Measurements from ENCODE around the gene PRIM2.
"Not testable (repeated sequence)": the region's sequence is repeated elsewhere in the genome, so short reads cannot be mapped to it uniquely, and the experiment has no call there.

Gene PRIM2

DNA sequence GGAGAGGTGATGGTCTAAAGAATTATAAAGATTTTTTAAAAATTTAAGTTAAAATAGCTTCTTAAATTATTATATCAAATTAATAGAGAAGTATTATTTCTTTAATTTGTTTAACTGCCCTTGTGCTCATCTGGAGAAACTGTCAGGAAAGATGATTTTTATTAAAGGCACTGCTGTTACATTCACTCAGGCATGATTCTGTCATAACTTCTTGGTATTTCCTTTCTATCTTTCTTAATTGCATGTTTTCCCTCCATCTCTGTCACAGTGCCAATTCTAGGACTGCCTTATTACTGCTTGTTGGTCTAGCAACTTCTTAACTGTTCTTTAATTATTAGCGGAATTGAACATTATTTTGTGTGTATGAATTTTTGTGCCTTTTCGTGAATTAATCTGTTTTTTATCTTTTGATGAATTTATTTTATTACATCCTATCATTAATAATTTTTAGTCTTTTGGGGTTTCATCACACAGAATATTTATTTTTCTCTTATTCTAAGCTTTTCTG, 47.7 kb downstream of the PRIM2 start:
- DNase-seq (ENCODE audit: low read depth) = peak; percentile 54

DNA sequence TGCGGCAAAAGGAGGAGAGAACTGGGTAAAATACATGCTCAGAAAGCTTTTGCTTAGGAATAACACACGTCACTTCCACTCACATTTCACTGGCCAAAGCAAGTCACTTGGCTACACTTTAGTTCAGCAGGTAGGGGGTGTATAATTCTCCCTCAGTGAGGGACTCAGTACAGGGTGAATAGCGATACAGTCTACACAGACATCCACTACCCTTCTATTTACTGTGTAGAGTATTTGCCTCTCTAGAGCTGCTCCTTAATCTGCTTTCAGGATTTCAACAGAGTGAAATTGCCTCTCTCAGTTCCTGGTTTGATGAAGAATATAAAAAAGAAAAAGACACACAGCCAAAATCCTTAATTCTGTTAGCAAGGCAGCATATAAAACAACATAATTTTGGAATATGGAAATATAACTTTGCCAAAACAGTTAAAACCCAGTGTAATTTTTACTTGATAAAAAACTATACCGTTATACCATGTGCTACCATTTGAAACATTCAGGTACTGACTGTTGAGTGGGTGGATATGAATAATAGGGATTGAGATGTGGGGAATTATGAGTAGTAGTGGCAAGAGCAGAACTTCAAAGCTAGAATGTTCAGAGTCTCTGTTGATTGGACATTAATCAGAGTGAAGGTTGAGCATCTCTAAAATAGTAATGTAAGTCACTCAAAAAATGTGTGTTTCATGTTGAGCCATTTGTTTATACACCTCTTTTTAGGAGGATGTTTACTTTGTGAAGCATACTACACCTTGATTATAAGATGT, 51.7 kb downstream of the PRIM2 start:
- DNase-seq (ENCODE audit: low read depth) = not testable (repeated sequence)

DNA sequence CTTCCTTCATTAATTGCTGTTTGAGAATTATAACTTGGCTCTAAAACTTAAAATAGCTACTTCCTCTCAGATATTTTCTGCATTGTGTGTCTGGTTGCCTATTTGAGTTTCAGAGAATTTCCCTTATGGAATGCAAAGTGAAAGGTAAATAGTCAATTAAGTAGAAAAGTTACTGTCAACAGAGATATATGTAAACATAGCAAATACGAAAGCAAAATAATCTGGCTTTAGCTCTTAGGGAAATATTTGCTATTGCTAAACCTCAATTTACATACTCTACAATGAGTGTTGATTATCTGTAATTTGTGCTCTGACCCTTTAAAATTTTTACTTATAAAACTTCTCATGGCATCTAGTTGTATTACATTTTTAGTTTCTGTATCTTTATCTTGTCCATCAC, 54.3 kb downstream of the PRIM2 start:
- not testable (repeated sequence) for DNase-seq (ENCODE audit: low read depth)

DNA sequence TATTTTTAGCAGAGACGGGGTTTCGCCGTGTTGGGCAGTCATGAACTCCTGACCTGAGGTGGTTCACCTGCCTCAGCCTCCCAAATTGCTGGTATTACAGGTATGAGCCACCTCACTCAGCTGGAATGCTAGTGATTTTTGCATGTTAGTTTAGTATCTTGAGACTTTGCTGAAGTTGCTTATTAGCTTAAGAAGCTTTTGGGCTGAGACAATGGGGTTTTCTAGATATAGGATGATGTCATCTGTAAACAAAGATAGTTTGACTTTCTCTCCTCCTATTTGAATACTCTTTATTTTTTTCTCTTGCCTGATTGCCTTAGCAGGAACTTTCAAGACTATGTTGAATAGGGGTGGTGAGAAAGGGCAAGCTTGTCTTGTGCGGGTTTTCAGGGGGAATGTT, 57.3 kb downstream of the PRIM2 start:
- DNase-seq (ENCODE audit: low read depth) = not testable (repeated sequence)

DNA sequence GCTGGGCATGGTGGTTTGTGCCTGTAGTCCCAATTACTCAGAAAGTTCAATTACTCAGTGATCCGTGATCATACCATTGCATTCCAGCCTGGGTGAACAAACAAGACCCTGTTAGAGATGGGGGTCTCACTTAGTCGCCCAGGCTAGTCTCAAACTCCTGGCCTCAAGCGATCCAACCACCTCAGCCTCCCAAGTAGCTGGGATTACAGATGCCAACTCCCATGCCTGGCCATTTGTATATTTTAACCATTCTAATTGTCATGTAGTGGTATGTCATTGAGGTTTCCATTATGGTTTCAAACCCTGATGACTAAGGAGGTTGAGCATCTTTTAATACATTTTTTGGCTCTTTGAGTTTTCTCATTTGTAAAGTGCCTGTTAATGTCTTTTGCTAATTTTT, 58.7 kb downstream of the PRIM2 start:
- DNase-seq (ENCODE audit: low read depth) = not testable (repeated sequence)

DNA sequence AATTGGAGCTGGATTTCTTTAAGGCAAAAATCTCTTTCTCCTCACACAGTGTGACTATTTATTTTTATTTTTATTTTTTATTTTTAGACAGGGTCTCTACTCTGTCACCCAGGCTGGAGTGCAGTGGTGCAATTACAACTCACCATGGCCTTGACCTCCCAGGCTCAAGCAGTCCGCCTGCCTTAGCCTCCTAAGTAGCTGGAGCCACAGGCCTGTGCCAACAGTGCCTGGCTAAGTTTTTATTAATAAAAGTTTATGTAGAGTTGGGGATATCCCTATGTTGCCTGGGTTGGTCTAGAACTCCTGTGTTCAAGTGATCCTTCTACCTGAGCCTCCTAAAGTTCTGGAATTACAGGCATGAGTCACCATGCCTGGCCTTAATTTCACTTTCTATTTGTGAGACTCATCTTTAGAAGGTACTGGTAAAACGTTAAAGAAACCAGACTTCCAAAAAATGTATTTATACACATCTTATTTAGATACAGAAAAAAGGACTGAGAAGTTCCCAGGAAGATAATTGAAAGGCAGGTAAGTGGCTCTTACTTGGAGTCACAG, 71.7 kb downstream of the PRIM2 start:
- DNase-seq (ENCODE audit: low read depth) = not testable (repeated sequence)

DNA sequence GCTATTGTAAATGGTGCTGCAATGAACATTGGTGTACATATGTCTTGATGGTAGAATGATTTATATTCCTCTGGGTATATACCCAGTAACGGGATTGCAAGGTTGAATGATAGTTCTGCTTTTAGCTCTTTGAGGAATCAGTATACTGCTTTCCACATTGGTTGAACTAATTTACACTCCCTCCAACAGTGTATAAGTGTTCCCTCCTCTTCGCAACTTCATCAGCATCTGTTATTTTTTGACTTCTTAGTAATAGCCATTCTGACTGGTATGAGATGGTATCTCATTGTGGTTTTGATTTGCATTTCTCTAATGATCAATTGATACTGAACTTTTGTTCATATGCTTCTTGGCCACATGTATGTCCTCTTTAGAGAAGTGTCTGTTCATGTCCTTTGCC, 73.4 kb downstream of the PRIM2 start:
- DNase-seq (ENCODE audit: low read depth) = not testable (repeated sequence)

DNA sequence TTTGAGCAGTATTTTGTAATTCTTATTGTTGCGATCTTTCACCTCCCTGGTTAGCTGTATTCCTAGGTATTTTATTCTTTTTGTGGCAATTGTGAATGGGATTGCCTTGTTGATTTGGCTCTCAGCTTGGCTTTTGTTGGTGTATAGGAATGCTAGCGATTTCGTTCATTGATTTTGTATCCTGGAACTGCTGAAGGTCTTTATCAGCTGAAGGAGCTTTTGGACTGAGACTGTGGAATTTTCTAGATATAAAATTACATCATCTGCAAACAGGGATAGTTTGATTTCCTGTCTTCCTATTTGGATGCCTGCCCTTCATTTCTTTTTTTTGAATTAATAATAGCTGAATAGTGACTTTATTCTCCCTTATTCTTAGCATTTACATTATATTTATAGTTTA, 74.6 kb downstream of the PRIM2 start:
- DNase-seq (ENCODE audit: low read depth) = not testable (repeated sequence)

DNA sequence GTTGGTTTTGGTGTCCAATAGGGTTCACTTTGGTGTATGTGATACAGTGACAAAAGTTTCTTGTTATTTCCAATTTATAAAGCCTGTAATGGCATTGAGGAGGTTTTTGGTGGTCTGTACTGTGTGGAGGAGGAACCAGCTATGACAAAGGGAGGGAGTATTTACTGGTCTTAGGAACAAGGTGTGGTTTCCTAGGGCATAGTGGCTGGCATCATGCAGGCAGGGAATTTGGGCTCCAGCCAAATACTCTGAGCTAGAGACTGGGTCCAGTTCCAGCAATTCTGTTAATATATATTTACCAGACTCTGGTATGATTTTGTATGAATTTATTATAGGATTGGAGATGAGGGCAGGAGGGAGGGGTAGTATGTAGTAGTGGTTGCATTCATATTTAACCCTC, 101.9 kb downstream of the PRIM2 start:
- DNase-seq (ENCODE audit: low read depth) = not testable (repeated sequence)

DNA sequence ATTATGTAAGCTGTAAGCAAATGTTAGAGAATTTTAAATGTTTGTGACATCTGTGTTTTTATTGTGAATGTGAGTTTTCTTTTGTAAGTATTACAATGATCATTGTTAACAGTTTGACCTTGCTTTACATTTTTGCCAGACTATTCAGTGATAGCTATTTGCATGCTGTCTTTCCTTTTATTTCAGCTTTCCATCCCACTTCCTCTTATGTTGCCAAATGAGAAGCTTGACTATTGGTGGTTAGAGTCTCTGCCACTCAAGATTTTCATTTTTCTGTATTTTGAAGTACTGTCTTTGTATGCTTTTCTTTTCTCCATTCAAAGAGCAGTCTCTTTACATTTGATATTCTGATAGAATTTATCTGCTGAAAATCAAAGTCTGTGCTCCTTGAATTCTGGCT, 104.1 kb downstream of the PRIM2 start:
- DNase-seq (ENCODE audit: low read depth) = no peak

DNA sequence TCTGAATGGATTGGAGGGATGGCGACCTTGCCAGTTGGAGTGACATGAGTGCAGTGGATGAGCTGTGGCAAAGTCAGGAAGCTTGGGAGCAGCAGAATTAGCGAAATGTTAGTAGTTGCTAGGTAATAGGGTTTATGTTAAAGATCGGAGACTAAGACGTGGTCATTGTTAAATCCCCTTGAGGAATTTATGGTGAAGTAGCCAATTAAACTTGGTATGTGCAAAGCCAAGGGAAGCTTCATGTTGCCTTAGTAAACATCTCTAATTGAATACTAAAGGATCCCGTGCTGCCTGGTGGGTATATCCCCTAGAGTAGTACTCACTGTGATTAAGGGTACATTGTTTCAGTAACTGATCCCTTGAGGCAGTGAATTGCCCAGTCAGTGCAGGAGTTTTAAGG, 106.0 kb downstream of the PRIM2 start:
- DNase-seq (ENCODE audit: low read depth) = peak; percentile 13

DNA sequence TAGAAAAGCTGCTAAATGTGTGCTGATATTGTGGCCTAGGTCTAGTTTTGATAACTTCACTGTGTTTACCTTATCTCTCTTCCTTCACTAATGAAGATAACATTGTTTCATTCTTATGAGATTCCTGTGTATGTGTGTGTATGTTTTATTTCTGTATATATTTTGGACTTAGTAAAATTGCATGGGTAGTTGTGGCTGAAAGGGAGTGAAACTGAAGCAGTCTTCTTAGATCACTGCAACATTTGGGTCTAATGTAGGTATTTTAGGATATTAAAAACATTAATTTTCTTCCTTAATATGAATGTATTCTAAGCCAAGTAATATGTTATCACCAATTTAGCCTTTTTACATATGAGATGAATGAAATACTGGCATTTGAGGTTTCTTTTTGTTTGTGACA, 114.3 kb downstream of the PRIM2 start:
- not testable (repeated sequence) for DNase-seq (ENCODE audit: low read depth)

DNA sequence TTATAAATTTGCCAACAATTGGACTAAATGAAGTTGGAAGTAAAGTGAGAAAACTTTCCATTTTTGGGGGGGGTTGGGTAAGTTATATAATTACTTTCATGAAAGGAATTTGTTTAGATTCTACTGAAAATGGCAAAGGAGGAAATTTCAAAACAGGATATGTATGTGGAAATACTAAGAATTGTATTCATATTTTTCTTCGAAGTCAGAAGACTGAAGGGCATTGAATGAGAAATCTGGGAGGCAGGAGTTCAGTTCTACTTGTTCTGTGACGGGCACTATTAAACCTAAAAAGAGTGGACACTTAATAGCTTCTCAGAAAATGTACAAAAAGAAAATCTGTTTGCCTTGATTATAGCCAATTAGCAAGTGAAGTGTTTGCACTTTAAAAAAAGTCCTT, 114.7 kb downstream of the PRIM2 start:
- DNase-seq (ENCODE audit: low read depth) = peak; percentile 81

DNA sequence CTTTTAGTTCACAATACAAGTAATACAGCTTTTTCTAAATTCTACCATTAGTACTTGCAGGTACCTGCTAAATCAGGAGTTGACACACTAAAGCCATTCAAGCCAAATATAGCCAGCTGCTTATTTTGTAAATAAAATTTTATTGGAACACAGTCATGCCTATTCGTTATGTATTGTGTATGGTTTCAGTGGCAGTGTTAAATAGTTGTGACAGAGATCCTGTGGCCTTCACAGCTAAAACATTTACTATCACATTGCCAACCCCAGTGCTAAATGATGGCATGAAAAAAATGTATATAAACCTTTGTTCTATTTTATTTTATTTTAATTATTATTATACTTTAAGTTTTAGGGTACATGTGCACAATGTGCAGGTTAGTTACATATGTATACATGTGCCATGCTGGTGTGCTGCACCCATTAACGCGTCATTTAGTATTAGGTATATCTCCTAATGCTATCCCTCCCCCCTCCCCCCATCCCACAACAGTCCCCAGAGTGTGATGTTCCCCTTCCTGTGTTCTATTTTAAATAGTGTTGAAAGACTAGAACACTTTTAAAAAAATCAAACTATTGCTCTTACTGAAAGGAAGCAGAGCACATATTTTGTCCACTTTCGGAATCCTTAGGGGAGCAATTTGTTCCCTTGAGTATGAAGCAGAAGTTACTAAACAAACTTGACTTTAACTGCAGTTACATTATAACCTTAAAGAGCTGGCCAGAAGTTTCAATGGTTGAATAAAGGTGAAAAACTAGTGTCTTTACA, 115.7 kb downstream of the PRIM2 start:
- peak; percentile 76 for DNase-seq (ENCODE audit: low read depth)

DNA sequence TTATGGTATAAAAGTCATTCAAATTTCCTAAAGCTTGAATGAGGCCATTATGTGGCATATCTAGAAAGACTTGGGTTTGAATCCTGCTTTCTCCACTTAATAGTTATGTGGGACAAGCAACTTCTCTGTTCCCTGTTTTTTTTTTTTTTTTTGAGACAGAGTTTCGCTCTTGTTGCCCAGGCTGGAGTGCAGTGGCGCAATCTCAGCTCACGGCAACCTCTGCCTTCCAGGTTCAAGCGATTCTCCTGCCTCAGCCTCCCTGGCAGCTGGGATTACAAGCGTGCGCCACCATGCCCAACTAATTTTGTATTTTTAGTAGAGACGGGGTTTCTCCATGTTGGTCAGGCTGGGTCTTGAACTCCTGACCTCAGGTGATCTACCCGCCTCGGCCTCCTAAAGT, 116.4 kb downstream of the PRIM2 start:
- DNase-seq (ENCODE audit: low read depth) = not testable (repeated sequence)

DNA sequence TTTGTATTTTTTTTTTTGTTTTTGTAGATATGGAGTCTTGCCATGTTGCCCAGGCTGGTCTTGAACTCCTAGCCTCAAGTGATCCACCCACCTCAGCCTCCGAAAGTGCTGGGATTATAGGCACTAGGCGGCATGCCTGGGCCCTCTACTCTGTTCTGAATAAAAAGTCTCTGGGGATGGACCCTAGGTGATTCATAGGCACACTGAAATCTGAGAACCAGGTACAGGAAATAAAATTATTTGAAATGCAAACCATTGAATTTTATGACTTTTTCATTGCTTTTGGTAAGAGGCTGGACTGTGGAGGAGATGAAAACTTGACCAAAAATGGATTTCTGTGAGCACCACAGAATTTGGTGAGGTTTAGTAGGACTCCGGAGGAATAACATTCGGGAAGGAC, 117.5 kb downstream of the PRIM2 start:
- DNase-seq (ENCODE audit: low read depth) = no peak

DNA sequence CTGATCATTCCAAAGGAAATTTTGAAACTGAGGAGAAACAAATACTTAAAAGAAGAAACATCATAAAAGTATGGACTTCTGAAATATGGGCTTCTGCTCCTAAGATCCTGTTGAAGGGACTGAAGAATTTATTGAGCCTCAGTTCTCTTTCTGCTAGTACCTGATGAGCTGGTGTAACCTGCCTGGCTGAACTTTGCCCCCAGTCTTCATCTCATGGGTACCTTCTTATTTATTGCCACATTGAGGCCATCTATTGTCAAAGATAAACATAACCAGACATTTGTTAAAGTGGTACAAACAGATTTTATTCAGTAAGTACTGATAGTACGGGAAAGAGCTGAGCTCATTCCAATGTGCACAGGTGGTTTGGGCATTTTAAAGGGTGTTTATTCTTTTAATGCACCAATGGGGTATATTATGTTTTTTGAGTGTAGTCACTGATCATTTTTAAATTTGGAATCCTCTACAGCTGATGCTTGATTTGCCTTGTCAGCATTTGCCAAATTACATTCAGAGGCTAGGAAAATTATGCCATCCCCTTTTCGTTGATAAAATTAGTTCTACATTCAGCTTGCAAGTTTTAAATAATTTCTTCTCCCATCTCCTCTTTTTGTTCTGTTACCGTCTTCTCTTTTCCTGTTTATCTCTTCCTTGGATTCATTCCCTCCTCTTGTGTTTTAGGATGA, 118.2 kb downstream of the PRIM2 start:
- DNase-seq (ENCODE audit: low read depth) = no peak

DNA sequence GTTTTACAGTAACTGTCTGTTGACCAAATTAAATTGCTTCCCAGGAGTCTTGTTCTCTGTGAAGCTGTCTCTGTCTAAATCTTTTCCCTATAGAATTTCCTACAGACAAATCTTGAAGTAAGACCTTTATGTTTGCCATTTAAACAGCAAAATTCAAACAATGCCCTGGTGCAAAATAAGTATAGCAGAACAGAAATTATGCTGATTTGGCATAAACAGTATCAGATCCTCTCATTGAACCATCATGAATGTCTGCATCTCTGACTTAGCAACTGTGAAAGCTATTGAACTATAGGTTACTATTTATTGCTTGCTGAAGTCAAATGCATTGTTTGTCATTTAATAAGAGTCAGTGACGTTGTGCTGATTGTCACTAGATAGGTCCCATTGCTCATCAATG, 123.3 kb downstream of the PRIM2 start:
- DNase-seq (ENCODE audit: low read depth) = not testable (repeated sequence)

DNA sequence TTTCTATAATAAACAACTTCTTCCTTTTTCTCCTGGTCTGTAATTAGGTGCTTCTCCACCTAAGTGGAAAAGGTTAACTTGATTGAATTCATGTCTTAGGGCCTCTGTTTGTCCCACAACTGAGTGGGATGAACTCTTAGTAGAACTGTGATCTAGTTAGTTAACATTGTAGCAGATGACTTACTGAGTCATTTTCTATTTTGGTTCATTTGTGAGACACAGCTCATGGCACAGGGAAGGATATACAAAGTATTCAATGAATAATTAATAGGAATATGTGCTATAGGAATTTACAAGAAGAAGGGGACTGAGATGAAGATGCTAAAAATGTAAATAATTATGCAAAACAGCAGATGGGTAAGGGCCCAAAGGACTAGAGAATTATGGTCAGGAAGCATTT, 124.7 kb downstream of the PRIM2 start:
- not testable (repeated sequence) for DNase-seq (ENCODE audit: low read depth)

DNA sequence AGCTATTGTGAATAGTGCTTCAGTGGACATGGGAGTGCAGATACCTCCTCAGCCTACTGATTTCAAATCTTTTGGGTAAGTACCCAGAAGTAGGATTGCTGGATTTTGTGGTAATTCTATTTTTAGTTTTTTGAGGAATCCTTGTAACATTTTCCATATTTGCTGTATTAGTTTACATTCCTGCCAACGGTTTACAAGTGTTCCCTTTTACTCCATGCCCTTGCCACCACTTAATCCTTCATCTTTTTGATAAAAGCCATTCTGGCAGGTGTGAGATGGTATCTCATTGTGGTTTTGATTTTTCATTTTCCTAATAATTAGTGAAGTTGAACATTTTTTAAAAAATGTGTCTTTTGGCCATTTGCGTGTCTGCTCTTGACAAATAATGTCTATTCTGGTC, 125.8 kb downstream of the PRIM2 start:
- peak; percentile 17 for DNase-seq (ENCODE audit: low read depth)

DNA sequence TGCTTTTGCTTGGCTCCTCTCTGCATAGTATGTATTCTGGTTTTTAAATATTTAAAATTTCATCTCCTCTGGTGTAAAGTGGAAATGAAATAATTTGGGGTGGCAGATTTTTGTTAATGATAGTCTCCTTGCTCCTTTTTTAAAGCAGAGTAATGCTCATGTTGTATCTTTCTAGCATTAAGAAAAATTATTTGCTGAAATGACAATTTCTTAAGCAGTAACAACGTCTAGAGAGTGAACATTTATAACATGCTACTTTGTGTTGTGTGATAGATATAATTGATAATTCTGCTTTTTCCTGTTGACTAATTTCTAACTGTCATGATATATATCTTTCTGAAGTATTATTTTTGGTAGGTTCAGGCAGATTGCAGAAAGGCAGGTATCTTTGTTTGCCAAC, 127.4 kb downstream of the PRIM2 start:
- not testable (repeated sequence) for DNase-seq (ENCODE audit: low read depth)

DNA sequence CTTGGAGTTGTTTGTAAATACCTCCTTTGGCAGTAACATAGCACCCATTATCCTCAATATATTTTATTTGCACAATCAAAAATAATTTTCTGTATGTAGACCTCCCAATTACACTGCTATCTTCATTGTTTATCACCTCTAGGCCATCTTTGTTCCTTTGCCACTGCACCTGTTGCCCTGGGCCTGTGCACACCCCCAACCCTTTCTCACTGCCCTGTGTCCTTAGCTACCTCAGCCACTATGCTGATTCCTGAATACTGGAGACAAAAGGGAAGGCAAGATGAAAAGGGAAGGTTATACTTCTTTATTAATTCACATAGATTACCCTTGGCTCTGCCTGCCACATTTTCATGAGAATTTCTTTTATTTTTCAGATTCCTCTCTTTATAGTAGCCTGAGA, 127.9 kb downstream of the PRIM2 start:
- not testable (repeated sequence) for DNase-seq (ENCODE audit: low read depth)
